Measurements from ENCODE around the gene CLPX. TPM values are rescaled to one million over a fixed set of nuclear protein-coding genes. Genes with fewer than 3 reads are reported as not detected.
A peak's percentile ranks its signal among the peaks of the same experiment; 100 is the strongest.

CLPX gene
- total and polyA plus RNA-seq, 7 donors, result 24.4 to 87.2 (median 53.7) TPM

DNA sequence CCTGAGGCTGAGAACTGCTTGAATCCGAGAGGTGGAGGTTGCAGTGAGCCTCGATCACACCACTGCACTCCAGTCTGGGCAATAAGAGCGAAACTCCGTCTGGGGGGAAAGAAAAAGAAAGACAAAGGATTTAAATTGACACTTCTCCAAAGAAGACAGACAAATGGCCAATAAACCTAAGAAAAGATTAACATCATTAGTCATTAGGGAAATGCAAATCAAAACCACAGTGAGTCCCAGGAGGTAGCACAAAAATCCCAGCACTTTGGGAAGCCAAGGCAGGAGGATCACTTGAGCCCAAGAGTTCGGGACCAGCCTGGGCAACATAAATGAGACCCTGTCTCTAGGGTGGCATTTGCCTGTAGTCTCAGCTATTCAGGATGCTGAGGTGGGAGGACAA lies 12.6 kb downstream of the CLPX start:
- Histone ChIP-seq H3K4me3 (no peak overlapping the region), H3K36me3 (ENCODE audit: insufficient read depth in 1 of 2, low read depth in 1 of 2) (peaks cover 9 to 77% of the 10 kb centered on the region in 2 donors), H3K4me1 (no peaks in the 10 kb centered on the region), H3K9me3 (no peaks in the 10 kb centered on the region), H3K27me3 (ENCODE audit: insufficient read depth in 3 of 3, low read length in 2 of 3) (no peaks in the 10 kb centered on the region), H3K27ac (no peak overlapping the region)
- TF ChIP-seq, protein P1, sequence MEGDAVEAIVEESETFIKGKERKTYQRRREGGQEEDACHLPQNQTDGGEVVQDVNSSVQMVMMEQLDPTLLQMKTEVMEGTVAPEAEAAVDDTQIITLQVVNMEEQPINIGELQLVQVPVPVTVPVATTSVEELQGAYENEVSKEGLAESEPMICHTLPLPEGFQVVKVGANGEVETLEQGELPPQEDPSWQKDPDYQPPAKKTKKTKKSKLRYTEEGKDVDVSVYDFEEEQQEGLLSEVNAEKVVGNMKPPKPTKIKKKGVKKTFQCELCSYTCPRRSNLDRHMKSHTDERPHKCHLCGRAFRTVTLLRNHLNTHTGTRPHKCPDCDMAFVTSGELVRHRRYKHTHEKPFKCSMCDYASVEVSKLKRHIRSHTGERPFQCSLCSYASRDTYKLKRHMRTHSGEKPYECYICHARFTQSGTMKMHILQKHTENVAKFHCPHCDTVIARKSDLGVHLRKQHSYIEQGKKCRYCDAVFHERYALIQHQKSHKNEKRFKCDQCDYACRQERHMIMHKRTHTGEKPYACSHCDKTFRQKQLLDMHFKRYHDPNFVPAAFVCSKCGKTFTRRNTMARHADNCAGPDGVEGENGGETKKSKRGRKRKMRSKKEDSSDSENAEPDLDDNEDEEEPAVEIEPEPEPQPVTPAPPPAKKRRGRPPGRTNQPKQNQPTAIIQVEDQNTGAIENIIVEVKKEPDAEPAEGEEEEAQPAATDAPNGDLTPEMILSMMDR (IDR thresholded peaks at IDR 0.05), result no peak
- DNase-seq (no peak), ATAC-seq (no peak)
- intact Hi-C loops (cut with DNase I), result no loop called here
- 89 to 95% (median 92%) methylated on average over 5 of the region's 5 CpGs for WGBS, 3 donors

DNA sequence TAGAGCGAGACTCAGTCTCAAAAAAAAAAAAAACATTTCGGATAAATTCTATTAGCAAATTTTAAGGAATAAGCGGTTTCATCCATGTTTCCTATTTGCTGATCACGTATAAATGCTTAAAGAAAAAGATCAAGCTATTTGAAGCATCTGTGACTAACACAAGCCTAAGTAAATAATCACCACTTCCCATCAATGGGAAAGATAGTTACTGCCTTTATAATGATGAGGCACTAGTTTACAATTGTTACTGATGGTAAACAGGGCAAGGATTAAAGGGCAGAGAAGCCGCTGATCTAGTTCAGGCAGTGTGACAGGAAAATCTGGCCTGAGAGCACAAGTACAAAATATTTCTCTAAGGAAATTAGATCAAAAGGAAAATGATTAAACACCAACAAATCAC lies 13.7 kb downstream of the CLPX start:
- ATAC-seq (no peak), DNase-seq (no peak)
- WGBS, 3 donors, result 93 to 94% (median 94%) methylated on average over 5 of the region's 5 CpGs
- peaks cover 3 to 76% of the 10 kb centered on the region in 2 donors for H3K36me3 ChIP-seq (ENCODE audit: insufficient read depth in 1 of 2, low read depth in 1 of 2)
- intact Hi-C loops (cut with DNase I), result no loop called here
- no peak overlapping the region for H3K27ac ChIP-seq
- no peak overlapping the region for H3K4me3 ChIP-seq
- no peaks in the 10 kb centered on the region for H3K4me1 ChIP-seq
- no peaks in the 10 kb centered on the region for H3K9me3 ChIP-seq
- TF ChIP-seq, protein P1 (IDR thresholded peaks at IDR 0.05), result no peak
- H3K27me3 ChIP-seq (ENCODE audit: insufficient read depth in 3 of 3, low read length in 2 of 3), result no peaks in the 10 kb centered on the region

DNA sequence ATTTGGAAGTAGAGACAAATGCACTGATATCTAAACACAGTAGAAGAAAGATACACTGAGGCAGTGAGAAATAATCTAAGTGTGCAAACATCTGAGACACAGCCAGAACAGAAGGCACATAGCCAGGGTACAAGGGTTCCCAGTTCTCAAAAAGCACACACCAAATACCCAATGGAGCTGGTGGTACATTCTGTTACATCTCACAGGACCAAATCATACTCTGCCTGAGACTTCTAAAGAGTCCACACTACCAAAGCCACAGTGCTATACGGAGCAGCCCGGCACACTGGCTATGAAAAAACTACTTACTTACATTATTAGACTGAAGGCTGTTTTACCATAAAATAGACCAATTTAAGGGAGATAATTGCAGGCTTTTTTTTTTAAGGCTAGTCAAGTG lies 19.3 kb downstream of the CLPX start:
- intact Hi-C loops (cut with DNase I), result no loop called here
- H3K27ac ChIP-seq, result no peak overlapping the region

DNA sequence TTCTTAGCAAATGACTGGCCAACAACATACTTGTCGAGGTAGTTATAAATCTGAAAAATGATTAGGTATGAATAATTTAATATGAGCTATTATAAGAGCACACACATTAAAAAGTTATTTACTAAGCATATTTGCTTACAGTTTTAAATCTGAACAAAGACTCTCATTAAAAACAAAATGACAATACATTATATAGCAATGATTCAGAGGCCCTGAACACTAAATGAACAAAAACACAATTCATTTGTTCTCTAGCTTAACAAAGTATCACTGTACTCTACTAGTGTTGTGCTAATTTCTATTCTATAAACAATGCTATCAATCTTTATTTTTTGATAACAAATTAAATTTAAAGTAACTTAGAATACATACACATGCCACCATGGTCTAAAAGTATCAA lies 21.0 kb downstream of the CLPX start:
- H3K27ac ChIP-seq, result peak overlapping the region; percentile 77
- H3K27me3 ChIP-seq (ENCODE audit: insufficient read depth in 3 of 3, low read length in 2 of 3), result no peaks in the 10 kb centered on the region
- ATAC-seq (no peak), DNase-seq (no peak)
- H3K36me3 ChIP-seq (ENCODE audit: insufficient read depth in 1 of 2, low read depth in 1 of 2), result peaks cover 4 to 54% of the 10 kb centered on the region in 2 donors
- WGBS, 3 donors, result 39 to 71% (median 43%) methylated on average over 1 of the region's 1 CpG
- no peaks in the 10 kb centered on the region for H3K9me3 ChIP-seq
- TF ChIP-seq, protein P1 (IDR thresholded peaks at IDR 0.05), result no peak
- peaks cover 19% of the 10 kb centered on the region for H3K4me1 ChIP-seq
- H3K4me3 ChIP-seq, result no peak overlapping the region
- intact Hi-C loops (cut with DNase I), result no loop called here

More for the DNA sequence above, 19.3 kb downstream of the CLPX start:
- Histone ChIP-seq H3K36me3 (ENCODE audit: insufficient read depth in 1 of 2, low read depth in 1 of 2) (peaks cover 4 to 60% of the 10 kb centered on the region in 2 donors), H3K9me3 (no peaks in the 10 kb centered on the region), H3K27me3 (ENCODE audit: insufficient read depth in 3 of 3, low read length in 2 of 3) (no peaks in the 10 kb centered on the region), H3K4me1 (peaks cover 19% of the 10 kb centered on the region), H3K4me3 (no peak overlapping the region)
- DNase-seq (no peak), ATAC-seq (peak in 1 of 4 donors; percentile 51)
- WGBS, 3 donors, result 81 to 100% (median 93%) methylated on average over 2 of the region's 2 CpGs
- TF ChIP-seq, protein P1 (IDR thresholded peaks at IDR 0.05), result no peak

DNA sequence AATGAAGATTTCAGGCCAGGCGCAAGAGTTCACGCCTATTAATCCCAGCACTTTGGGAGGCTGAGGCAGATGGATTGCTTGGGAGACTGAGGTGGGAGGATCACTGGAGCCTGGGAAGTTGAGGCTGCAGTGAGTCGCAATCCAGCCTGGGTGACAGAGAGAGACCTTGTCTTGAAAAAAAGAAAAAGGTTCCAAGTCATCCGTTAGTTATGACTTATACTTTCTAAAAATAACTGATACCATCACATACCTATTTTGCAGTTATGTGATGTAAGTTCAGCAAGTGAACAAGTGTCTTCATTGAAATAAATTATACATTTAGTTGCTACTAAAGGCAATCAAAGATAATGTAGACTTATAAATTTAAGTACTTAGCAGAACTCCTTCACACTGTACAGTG lies 22.1 kb downstream of the CLPX start:
- H3K27ac ChIP-seq, result peak overlapping the region; percentile 77
- intact Hi-C loops (cut with DNase I), result no loop called here
- peak; percentile 90 to 93 (median 92) for ATAC-seq
- peaks cover 6 to 63% of the 10 kb centered on the region in 2 donors for H3K36me3 ChIP-seq (ENCODE audit: insufficient read depth in 1 of 2, low read depth in 1 of 2)
- H3K4me3 ChIP-seq, result peak overlapping the region; percentile 8
- 63 to 74% (median 66%) methylated on average over 4 of the region's 4 CpGs for WGBS, 3 donors
- peaks cover 19% of the 10 kb centered on the region for H3K4me1 ChIP-seq
- no peaks in the 10 kb centered on the region for H3K9me3 ChIP-seq
- TF ChIP-seq, protein P1 (IDR thresholded peaks at IDR 0.05), result no peak
- no peak for DNase-seq
- H3K27me3 ChIP-seq (ENCODE audit: insufficient read depth in 3 of 3, low read length in 2 of 3), result no peaks in the 10 kb centered on the region
